Fibroblast of the aortic adventitia (primary cell): ENCODE results near the gene TRIM40. TPM values are rescaled to one million over a fixed set of nuclear protein-coding genes. Genes with fewer than 3 reads are reported as not detected.
A peak's percentile ranks its signal among the peaks of the same experiment; 100 is the strongest.
"Not testable (repeated sequence)": the region's sequence is repeated elsewhere in the genome, so short reads cannot be mapped to it uniquely, and the experiment has no call there.

ENCODE experiments used
- DNase-seq: peaks from one replicate; pipeline ENCODE4 v3.0.0-alpha.2; 2010; ENCODE audit warnings: low read depth
- H3K4me3 ChIP-seq: 2 replicates; pipeline ENCODE4 v1.5.1; 2011; ENCODE audit warnings: low read depth, mild to moderate bottlenecking, control low read depth, low read length, moderate library complexity
- total RNA-seq: library from RNA; depleted of rRNA; stranded (reverse); fragments of >200 nt; gene quantifications from 2 replicates; pipeline ENCODE4 v1.2.3, GENCODE V29; 2012; ENCODE audit warnings: low replicate concordance
- TF ChIP-seq, protein P1 (sequence below): IDR thresholded peaks from 2 replicates; pipeline ENCODE4 v1.5.1; 2011; ENCODE audit warnings: mild to moderate bottlenecking, low read length, control low read depth, inconsistent platforms; ENCODE audit not compliant: insufficient read depth

The TRIM40 gene
- total RNA-seq, 1 donor, result not detected

DNA sequence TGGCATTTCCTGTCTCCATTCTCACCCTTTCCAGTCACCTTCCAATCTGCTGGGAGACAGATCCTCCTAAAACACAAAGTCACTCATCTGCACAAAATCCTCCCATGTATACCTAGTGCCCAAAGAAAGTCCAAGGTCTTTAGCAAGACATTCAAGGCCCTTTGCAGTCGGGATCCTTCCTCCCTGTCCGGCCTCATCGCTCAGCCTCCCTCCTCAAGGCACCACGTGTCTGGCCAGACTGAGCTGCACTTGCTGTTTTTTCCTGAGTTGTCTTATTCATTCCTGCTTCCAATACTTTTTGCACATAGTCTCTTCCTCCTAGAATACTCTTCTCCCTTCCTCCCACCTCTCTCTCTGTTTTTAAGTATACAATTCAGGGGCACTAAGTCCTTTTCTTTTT is 28.8 kb downstream of the TRIM40 start:
- no peak for DNase-seq
- TF ChIP-seq, protein P1, sequence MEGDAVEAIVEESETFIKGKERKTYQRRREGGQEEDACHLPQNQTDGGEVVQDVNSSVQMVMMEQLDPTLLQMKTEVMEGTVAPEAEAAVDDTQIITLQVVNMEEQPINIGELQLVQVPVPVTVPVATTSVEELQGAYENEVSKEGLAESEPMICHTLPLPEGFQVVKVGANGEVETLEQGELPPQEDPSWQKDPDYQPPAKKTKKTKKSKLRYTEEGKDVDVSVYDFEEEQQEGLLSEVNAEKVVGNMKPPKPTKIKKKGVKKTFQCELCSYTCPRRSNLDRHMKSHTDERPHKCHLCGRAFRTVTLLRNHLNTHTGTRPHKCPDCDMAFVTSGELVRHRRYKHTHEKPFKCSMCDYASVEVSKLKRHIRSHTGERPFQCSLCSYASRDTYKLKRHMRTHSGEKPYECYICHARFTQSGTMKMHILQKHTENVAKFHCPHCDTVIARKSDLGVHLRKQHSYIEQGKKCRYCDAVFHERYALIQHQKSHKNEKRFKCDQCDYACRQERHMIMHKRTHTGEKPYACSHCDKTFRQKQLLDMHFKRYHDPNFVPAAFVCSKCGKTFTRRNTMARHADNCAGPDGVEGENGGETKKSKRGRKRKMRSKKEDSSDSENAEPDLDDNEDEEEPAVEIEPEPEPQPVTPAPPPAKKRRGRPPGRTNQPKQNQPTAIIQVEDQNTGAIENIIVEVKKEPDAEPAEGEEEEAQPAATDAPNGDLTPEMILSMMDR, result no peak
- H3K4me3 ChIP-seq, result no peak overlapping the region

DNA sequence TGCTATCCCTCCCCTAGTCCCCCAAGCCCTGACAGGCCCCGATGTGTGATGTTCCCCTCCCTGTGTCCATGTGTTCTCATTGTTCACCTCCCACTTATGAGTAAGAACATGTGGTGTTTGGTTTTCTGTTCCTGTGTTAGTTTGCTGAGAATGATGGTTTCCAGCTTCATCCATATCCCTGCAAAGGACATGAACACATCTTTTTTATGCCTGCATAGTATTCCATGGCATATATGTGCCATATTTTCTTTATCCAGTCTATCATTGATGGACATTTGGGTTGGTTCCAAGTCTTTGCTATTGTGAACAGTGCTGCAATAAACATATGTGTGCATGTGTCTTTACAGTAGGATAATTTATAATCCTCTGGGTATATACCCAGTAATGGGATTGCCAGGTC is 29.3 kb downstream of the TRIM40 start:
- not testable (repeated sequence) for H3K4me3 ChIP-seq, DNase-seq

DNA sequence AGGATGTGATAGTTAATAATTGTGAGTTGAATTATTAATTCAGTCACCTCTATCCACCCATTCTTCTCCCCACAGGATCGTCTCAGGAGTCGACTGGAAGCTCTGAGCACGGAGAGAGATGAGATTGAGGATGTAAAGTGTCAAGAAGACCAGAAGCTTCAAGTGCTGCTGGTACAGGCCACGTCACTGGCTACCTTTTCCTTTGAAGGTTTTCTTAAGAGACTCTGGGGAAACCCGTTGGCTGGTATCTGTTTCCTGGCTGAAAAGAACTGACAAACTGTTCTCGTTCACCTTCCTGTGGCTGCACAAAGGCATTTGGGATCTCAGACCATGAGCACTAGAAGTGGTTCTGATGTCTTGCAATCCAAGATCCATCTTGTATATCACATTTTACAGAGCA is 31.2 kb downstream of the TRIM40 start:
- no peak for DNase-seq
- H3K4me3 ChIP-seq, result no peak overlapping the region
- TF ChIP-seq, protein P1, result no peak

DNA sequence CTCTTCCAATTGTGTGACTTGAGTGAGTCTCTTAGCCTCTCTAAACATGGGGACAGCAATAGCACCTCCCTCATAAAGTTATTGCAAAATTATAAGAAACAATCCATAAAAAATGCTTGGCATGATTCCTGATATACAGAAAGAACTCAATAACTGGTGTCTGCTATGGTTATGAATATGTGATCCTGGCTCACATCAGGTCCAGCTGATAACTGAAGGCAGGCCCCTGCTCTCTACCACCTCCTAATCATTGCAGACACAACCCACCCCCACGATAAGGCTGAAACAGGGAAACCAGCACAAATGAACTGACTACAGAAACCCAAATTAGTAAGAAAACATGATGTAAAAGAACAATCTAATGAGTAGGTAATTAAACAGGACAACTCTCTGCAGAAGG is 32.8 kb downstream of the TRIM40 start:
- TF ChIP-seq, protein P1, result no peak
- DNase-seq, result no peak
- no peak overlapping the region for H3K4me3 ChIP-seq

DNA sequence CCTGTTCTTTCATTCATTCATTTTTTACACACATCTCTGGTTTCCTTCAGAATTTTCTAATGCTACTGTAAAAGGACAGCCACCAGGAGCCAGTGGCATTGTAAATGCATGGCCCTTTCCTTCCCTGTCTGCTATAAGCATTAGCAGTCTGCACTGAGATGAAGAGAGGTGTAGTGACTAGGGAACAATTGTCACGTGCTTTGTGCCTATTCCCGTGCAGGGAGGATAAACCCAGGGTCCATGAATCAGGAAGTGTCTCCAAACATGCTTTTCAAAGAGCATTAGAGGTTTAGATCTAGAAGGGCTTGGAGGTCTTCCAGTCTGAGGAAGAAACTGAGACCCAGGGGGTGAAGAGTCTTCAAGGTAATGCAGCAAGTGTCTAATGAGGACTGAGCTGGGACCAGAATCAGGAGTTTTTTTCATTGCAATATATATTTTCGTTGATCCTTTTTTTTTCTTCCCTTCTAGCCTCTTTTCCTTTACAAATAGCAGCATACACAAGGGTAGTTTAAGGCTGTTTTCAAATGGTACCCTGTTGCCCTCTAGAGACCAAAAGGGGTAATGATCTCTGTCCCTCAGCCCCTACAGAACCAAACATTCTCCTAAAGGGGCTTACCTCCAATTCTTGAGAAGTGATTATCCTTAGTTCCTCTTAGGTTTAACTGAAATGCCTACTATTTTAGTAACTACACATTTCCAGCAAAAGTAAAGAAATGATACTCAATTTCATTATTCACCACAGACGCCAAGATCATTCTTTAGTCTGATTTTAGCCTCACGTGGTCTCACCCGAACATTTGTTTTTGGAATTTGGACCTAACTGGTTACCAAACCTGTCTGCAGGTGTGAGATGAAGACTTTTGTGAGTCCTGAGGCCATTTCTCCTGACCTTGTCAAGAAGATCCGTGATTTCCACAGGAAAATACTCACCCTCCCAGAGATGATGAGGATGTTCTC is 34.0 kb downstream of the TRIM40 start:
- TF ChIP-seq, protein P1, result peak; percentile 94
- DNase-seq, result peak; percentile 79
- no peak overlapping the region for H3K4me3 ChIP-seq

DNA sequence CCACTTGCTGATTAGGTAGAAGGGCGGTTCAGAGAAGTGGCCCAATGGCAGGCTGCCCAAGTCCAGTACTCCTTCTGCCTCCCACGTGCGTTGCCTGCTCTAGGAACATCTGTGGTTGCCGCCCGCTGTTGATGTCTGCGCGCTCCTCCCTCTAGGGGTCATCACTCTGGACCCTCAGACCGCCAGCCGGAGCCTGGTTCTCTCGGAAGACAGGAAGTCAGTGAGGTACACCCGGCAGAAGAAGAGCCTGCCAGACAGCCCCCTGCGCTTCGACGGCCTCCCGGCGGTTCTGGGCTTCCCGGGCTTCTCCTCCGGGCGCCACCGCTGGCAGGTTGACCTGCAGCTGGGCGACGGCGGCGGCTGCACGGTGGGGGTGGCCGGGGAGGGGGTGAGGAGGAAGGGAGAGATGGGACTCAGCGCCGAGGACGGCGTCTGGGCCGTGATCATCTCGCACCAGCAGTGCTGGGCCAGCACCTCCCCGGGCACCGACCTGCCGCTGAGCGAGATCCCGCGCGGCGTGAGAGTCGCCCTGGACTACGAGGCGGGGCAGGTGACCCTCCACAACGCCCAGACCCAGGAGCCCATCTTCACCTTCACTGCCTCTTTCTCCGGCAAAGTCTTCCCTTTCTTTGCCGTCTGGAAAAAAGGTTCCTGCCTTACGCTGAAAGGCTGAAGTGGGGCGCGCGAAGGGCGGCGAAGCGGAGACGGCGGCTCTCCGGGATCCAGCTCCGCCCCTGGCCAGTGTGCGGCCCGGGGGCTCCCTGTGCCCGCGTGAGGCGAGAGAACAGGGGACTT is 35.9 kb downstream of the TRIM40 start:
- no peak overlapping the region for H3K4me3 ChIP-seq
- DNase-seq, result peak; percentile 8
- TF ChIP-seq, protein P1, result no peak

DNA sequence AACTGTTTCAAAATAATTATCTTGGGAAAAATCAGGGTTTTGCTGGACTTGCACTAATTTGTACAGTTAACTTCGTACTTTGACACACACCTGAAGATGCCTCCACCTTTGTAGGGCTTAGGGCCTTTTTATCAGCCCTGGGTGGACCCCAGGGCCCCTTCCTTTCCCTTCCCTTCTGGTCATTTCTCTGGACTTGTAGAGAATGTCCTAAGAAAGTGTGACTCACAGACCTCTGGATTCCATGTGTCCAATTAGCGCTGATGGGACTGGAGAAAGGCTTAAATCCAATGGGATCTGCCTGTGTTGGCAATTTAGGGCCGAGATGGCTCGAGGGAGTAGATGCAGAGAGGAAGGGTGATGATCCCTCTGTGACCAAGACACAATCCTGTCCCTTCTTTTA is 36.7 kb downstream of the TRIM40 start:
- no peak overlapping the region for H3K4me3 ChIP-seq
- DNase-seq, result no peak
- TF ChIP-seq, protein P1, result no peak
